Osteoblast (primary cell): Measurements from ENCODE around the gene KCNA3. TPM values are rescaled to one million over a fixed set of nuclear protein-coding genes. Genes with fewer than 3 reads are reported as not detected.

ENCODE experiments used
- DNase-seq: peaks from one replicate; pipeline ENCODE4 v3.0.0; 2011; ENCODE audit warnings: low spot score, mixed read lengths; ENCODE audit not compliant: insufficient read length; ENCODE audit errors: missing footprints
- H2AFZ ChIP-seq: 2 replicates; pipeline ENCODE4 v1.6.0; 2011; ENCODE audit warnings: mild to moderate bottlenecking, low read length
- H3K27ac ChIP-seq: 2 replicates; pipeline ENCODE4 v1.5.1; 2011; ENCODE audit warnings: mild to moderate bottlenecking, low read depth, low read length, moderate library complexity
- H3K27me3 ChIP-seq: 2 replicates; pipeline ENCODE4 v1.6.0; 2012; ENCODE audit warnings: mild to moderate bottlenecking, control low read depth, inconsistent platforms, low read length, moderate library complexity; ENCODE audit not compliant: insufficient read depth
- H3K36me3 ChIP-seq: 2 replicates; pipeline ENCODE4 v1.5.1; 2011; ENCODE audit warnings: mild to moderate bottlenecking, low read length, control low read depth, moderate library complexity; ENCODE audit not compliant: insufficient read depth
- H3K4me1 ChIP-seq: 2 replicates; pipeline ENCODE4 v1.5.1; 2011; ENCODE audit warnings: mild to moderate bottlenecking, low read length, control low read depth, moderate library complexity; ENCODE audit not compliant: insufficient read depth
- H3K4me2 ChIP-seq: 2 replicates; pipeline ENCODE4 v1.6.0; 2011; ENCODE audit warnings: mild to moderate bottlenecking, low read length; ENCODE audit not compliant: insufficient read depth
- H3K4me3 ChIP-seq: fragments of 200-600 bp; sonication (generic); 3 replicates; pipeline ENCODE4 v1.5.1; 2012; ENCODE audit warnings: mild to moderate bottlenecking, low read length, inconsistent platforms; ENCODE audit not compliant: insufficient read depth
- H3K79me2 ChIP-seq: 2 replicates; pipeline ENCODE4 v1.6.0; 2012; ENCODE audit warnings: mild to moderate bottlenecking, low read length, control low read depth, inconsistent platforms; ENCODE audit not compliant: insufficient read depth
- H3K9me3 ChIP-seq: 2 replicates; pipeline ENCODE4 v1.5.1; 2011; ENCODE audit warnings: low read depth, low read length, control low read depth
- H4K20me1 ChIP-seq: 2 replicates; pipeline ENCODE4 v1.6.0; 2012; ENCODE audit warnings: mild to moderate bottlenecking, low read length, control low read depth; ENCODE audit not compliant: insufficient read depth
- CTCF ChIP-seq: IDR thresholded peaks from 2 replicates; pipeline ENCODE4 v1.5.1; 2011; ENCODE audit warnings: mild to moderate bottlenecking, low read depth, low read length, moderate library complexity; ENCODE audit errors: extremely low read depth
- total RNA-seq: library from RNA; depleted of rRNA; stranded (reverse); fragments of >200 nt; gene quantifications from 2 replicates; pipeline ENCODE4 v1.2.3, GENCODE V29; 2012

KCNA3 gene
- total RNA-seq, 1 donor, result not detected

GRCh38 chr1:110648417-110648816 lies 26.3 kb downstream of the KCNA3 start:
- no peak overlapping the region for H3K4me3 ChIP-seq
- no peaks in the 10 kb centered on the region for H3K4me1 ChIP-seq
- H3K4me2 ChIP-seq, result no peak overlapping the region
- no peak for TF ChIP-seq CTCF
- no peaks in the 10 kb centered on the region for H3K36me3 ChIP-seq
- H3K79me2 ChIP-seq, result no peaks in the 10 kb centered on the region
- H2AFZ ChIP-seq, result no peak overlapping the region
- no peak for DNase-seq
- no peaks in the 10 kb centered on the region for H3K27me3 ChIP-seq
- H4K20me1 ChIP-seq, result no peaks in the 10 kb centered on the region
- H3K27ac ChIP-seq, result no peak overlapping the region
- no peaks in the 10 kb centered on the region for H3K9me3 ChIP-seq

DNA sequence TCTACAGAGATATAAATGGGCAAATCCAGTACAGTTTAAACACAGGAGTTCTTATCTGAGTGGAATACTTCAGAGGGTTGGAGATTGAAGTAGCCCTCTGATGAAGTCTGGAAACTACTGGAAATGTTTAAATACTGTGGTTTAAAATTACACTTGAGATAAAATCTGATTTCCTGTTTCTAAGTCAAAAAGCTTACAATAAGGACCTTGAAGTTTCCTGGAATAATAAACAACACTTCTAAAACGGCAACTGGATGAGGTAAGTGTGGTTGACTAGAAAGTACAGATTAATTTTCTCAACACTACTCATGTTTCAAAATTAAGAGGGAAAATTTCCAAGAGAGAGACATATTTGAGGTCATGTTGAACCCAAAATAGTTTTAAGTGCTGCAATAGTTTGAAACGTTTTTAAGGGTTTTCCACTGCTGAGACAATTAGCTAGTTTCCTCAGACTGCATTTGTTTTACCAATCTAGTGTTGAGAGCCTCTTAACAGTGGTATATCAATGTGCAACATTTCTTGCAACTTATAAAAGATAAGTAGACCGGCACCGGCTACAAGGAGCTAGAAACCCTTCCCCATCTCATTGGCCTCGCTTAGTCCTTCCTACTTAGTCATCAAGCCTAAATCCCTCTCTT lies 27.4 kb downstream of the KCNA3 start:
- H2AFZ ChIP-seq, result no peak overlapping the region
- H3K4me1 ChIP-seq, result no peaks in the 10 kb centered on the region
- H3K79me2 ChIP-seq, result no peaks in the 10 kb centered on the region
- H3K36me3 ChIP-seq, result no peaks in the 10 kb centered on the region
- no peak overlapping the region for H3K27ac ChIP-seq
- H3K4me2 ChIP-seq, result no peak overlapping the region
- no peaks in the 10 kb centered on the region for H3K27me3 ChIP-seq
- no peak for TF ChIP-seq CTCF
- DNase-seq, result no peak
- no peaks in the 10 kb centered on the region for H3K9me3 ChIP-seq
- no peak overlapping the region for H3K4me3 ChIP-seq
- H4K20me1 ChIP-seq, result no peaks in the 10 kb centered on the region

DNA sequence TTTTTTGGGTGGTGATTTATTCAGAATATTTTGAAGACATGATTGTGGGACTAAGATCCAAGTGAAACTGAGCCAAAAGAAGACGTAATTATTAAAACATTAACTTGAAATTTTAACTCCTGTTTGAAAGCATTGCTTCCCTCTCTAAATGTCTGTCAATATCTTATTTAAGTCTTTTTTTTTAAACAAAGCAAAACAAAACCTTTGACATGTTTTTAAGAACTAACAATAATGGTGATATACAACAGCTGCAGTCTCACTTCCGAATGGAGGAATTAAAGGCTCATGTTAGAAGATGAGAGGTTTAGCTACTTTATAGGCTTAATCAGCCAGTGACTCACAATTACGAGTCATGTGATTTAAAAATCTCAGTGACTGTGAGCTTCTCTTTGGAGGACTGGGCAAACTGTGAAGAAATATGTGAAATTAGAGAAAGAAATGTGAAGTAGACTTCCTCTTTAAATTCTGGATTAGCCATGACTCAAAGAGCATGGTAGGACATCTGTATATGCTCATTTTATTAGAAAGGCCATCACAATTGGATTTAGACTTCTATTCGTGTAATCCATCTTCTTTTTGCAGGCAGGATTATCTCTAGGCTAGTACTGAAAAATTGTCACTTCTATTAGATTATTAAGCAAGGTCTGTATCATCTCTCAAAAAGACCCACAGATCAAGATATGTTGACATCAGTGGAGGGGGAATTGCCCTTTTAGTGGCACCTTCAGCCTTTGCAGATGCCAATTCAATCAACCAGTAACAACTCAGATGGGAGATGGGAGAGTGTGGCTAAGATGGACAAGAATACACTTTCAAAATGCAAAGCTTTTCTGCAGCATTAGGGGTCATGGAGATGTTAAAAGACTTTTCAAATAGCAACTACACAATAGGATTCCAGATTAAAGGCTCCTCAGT lies 28.7 kb downstream of the KCNA3 start:
- H3K27me3 ChIP-seq, result no peaks in the 10 kb centered on the region
- TF ChIP-seq CTCF, result no peak
- no peak overlapping the region for H3K4me2 ChIP-seq
- H3K4me1 ChIP-seq, result no peaks in the 10 kb centered on the region
- no peak for DNase-seq
- H3K9me3 ChIP-seq, result no peaks in the 10 kb centered on the region
- no peaks in the 10 kb centered on the region for H3K36me3 ChIP-seq
- H3K79me2 ChIP-seq, result no peaks in the 10 kb centered on the region
- no peaks in the 10 kb centered on the region for H4K20me1 ChIP-seq
- H2AFZ ChIP-seq, result no peak overlapping the region
- H3K27ac ChIP-seq, result no peak overlapping the region
- H3K4me3 ChIP-seq, result no peak overlapping the region

- H3K4me3 ChIP-seq, result no peak overlapping the region
- no peak overlapping the region for H3K27ac ChIP-seq
- no peaks in the 10 kb centered on the region for H3K9me3 ChIP-seq
- H3K27me3 ChIP-seq, result no peaks in the 10 kb centered on the region
- no peak for DNase-seq
- H3K36me3 ChIP-seq, result no peaks in the 10 kb centered on the region
- H3K79me2 ChIP-seq, result no peaks in the 10 kb centered on the region
- H2AFZ ChIP-seq, result no peak overlapping the region
- H4K20me1 ChIP-seq, result no peaks in the 10 kb centered on the region
- no peak for TF ChIP-seq CTCF
- H3K4me1 ChIP-seq, result no peaks in the 10 kb centered on the region
- H3K4me2 ChIP-seq, result no peak overlapping the region
These were observed 29.5 kb downstream of the KCNA3 start for GRCh38 chr1:110645211-110645610.
